Stomach (tissue), 4 donors: ENCODE data around the gene RPS2.

Experiments
- POLR2A ChIP-seq, 4 donors: fragments of 450-650 bp; IDR thresholded peaks; one replicate each; pipeline ENCODE4 v1.6.1; 2016; ENCODE audit warnings: antibody characterized with exemption in 4 of 4, control low read depth in 2 of 4, mild to moderate bottlenecking in 1 of 4, moderate library complexity in 1 of 4
- TF ChIP-seq, protein P1 (sequence below), 7 experiments: fragments of 450-650 bp in 4 of 7; fragments of 200-600 bp in 3 of 7; sonication (generic) in 3 of 7; IDR thresholded peaks; one replicate each; pipeline ENCODE4 v1.5.1; 2016 to 2019; ENCODE audit warnings: antibody characterized with exemption in 7 of 7, control low read depth in 2 of 7, mild to moderate bottlenecking in 1 of 7

DNA sequence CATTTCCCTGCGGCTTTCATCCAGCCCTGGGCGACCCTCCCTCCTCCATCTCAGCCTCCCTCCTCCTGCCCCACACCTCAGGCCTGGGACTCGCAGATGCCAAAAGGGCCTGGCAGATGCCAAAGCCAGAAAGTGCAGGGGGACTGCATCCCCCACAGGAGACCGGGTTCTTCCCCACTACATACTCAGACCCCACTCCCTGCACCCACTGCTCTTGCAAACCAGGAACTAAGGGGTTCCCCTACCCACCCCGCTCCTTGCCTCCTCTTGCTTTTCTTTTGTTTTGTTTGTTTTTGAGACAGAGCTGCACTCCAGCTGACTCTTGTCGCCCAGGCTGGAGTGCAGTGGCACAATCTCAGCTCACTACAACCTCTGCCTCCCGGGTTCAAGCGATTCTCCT lies 49.6 kb downstream of the RPS2 start:
- TF ChIP-seq, protein P1, sequence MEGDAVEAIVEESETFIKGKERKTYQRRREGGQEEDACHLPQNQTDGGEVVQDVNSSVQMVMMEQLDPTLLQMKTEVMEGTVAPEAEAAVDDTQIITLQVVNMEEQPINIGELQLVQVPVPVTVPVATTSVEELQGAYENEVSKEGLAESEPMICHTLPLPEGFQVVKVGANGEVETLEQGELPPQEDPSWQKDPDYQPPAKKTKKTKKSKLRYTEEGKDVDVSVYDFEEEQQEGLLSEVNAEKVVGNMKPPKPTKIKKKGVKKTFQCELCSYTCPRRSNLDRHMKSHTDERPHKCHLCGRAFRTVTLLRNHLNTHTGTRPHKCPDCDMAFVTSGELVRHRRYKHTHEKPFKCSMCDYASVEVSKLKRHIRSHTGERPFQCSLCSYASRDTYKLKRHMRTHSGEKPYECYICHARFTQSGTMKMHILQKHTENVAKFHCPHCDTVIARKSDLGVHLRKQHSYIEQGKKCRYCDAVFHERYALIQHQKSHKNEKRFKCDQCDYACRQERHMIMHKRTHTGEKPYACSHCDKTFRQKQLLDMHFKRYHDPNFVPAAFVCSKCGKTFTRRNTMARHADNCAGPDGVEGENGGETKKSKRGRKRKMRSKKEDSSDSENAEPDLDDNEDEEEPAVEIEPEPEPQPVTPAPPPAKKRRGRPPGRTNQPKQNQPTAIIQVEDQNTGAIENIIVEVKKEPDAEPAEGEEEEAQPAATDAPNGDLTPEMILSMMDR (IDR thresholded peaks at IDR 0.05), result no peak
- no peak for TF ChIP-seq POLR2A (IDR thresholded peaks at IDR 0.05)
